ENCODE data around the gene RBM14. TPM values are rescaled to one million over a fixed set of nuclear protein-coding genes. Genes with fewer than 3 reads are reported as not detected.

Gene RBM14
- polyA plus RNA-seq, 1 donor (not counting 4 experiments of a cell fraction or from before 2014, with no cell fraction given) = 16.6 TPM

DNA sequence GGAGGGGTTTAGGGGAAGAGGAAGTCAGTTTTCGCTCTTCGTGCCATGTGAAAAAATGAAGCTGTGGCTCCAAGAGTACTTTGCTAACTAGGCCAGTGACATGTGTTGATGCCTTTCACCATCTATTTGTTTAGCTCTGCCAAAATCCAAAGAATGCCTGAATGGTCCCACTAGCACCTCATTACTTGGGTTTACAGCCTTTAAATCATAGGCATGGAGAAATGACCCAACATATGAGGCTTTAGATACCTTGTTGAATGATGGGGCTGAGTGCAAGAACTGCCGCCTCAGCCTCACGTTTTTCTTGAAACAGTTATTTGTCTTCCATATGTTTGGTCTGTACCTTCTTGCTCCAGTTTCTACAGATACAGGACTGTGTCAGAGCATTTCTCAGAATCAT lies 30.4 kb downstream of the RBM14 start:
- H3K27me3 ChIP-seq (ENCODE audit: control insufficient read depth, extremely low read depth, insufficient read depth, low read length) = no peaks in the 10 kb centered on the region
- no peak overlapping the region for H3K4me3 ChIP-seq (ENCODE audit: control insufficient read depth in 2 of 3, extremely low read depth in 1 of 3, insufficient read depth in 2 of 3, low read depth in 1 of 3, low read length in 3 of 3)
- DNase-seq (ENCODE audit: low read depth, low spot score) (no peak), FAIRE-seq (no peak)
- peaks cover 34 to 49% of the 10 kb centered on the region in 2 experiments for H3K36me3 ChIP-seq (ENCODE audit: control insufficient read depth in 2 of 2, extremely low read depth in 1 of 2, insufficient read depth in 2 of 2, low read length in 2 of 2)
- H3K4me1 ChIP-seq (ENCODE audit: control insufficient read depth, extremely low read depth, insufficient read depth, low read length) = peaks cover 9% of the 10 kb centered on the region
- TF ChIP-seq EZH2 (IDR thresholded peaks at IDR 0.05; ENCODE audit: low read length) (no peak), CTCF (optimal IDR thresholded peaks at IDR 0.05 in 1 of 3, IDR thresholded peaks at IDR 0.05 in 1 of 3, conservative IDR thresholded peaks at IDR 0.05 in 1 of 3; ENCODE audit: extremely low read depth in 1 of 3, insufficient read depth in 2 of 3, low read length in 3 of 3) (no peak)
- peaks cover 41% of the 10 kb centered on the region for H4K20me1 ChIP-seq (ENCODE audit: control insufficient read depth, extremely low read depth, insufficient read depth, low read length)
- H3K79me2 ChIP-seq (ENCODE audit: control insufficient read depth, insufficient read depth, low read length) = peaks cover 82% of the 10 kb centered on the region
- H3K4me2 ChIP-seq (ENCODE audit: control insufficient read depth, extremely low read depth, insufficient read depth, low read depth, low read length) = no peak overlapping the region
- H3K9me3 ChIP-seq (ENCODE audit: control insufficient read depth, low read depth, low read length) = no peaks in the 10 kb centered on the region
- no peak overlapping the region for H3K9ac ChIP-seq (ENCODE audit: control insufficient read depth, extremely low read depth, insufficient read depth, low read length)
- peaks cover 3% of the 10 kb centered on the region for H3K9me1 ChIP-seq (ENCODE audit: control insufficient read depth, extremely low read depth, insufficient read depth, low read length)
- dilution Hi-C loops (cut with MboI; ENCODE audit: extremely low pct_ligation_motif_present, low sequenced_read_pairs) = no loop called here
- no peak overlapping the region for H3K27ac ChIP-seq (ENCODE audit: control insufficient read depth, insufficient read depth, low read length)
- H2AFZ ChIP-seq (ENCODE audit: control insufficient read depth, low read length) = no peak overlapping the region

DNA sequence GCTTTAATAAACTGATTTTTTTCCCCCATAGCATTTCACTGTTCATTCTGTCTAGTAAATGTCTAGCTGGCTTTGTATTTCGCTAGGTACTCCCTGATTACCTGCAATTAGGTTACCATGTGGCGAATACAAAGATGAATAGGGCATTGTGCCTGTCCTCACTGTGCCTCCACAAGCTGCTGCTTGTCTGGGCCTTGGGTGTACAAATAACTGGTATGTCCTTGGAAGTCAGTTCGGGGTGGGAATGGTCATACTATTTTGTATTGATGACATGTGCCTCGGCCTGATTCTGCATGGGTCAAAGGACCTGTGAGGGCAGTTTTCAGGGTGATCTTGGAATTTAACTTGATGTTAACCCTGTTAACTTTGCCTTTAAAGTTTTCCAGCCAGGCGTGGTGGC lies 33.5 kb downstream of the RBM14 start:
- peaks cover 24 to 31% of the 10 kb centered on the region in 2 experiments for H3K36me3 ChIP-seq (ENCODE audit: control insufficient read depth in 2 of 2, extremely low read depth in 1 of 2, insufficient read depth in 2 of 2, low read length in 2 of 2)
- dilution Hi-C loops (cut with MboI; ENCODE audit: extremely low pct_ligation_motif_present, low sequenced_read_pairs) = no loop called here
- DNase-seq (ENCODE audit: low read depth, low spot score) (no peak), FAIRE-seq (no peak)
- H3K79me2 ChIP-seq (ENCODE audit: control insufficient read depth, insufficient read depth, low read length) = peaks cover 60% of the 10 kb centered on the region
- H2AFZ ChIP-seq (ENCODE audit: control insufficient read depth, low read length) = no peak overlapping the region
- H3K27me3 ChIP-seq (ENCODE audit: control insufficient read depth, extremely low read depth, insufficient read depth, low read length) = no peaks in the 10 kb centered on the region
- no peaks in the 10 kb centered on the region for H3K9me1 ChIP-seq (ENCODE audit: control insufficient read depth, extremely low read depth, insufficient read depth, low read length)
- no peaks in the 10 kb centered on the region for H3K9me3 ChIP-seq (ENCODE audit: control insufficient read depth, low read depth, low read length)
- peaks cover 17% of the 10 kb centered on the region for H4K20me1 ChIP-seq (ENCODE audit: control insufficient read depth, extremely low read depth, insufficient read depth, low read length)
- no peak for TF ChIP-seq CTCF (optimal IDR thresholded peaks at IDR 0.05 in 1 of 3, IDR thresholded peaks at IDR 0.05 in 1 of 3, conservative IDR thresholded peaks at IDR 0.05 in 1 of 3; ENCODE audit: extremely low read depth in 1 of 3, insufficient read depth in 2 of 3, low read length in 3 of 3)
- no peak for TF ChIP-seq EZH2 (IDR thresholded peaks at IDR 0.05; ENCODE audit: low read length)
- no peak overlapping the region for H3K27ac ChIP-seq (ENCODE audit: control insufficient read depth, insufficient read depth, low read length)
- H3K4me1 ChIP-seq (ENCODE audit: control insufficient read depth, extremely low read depth, insufficient read depth, low read length) = peaks cover 8% of the 10 kb centered on the region
- no peak overlapping the region for H3K4me2 ChIP-seq (ENCODE audit: control insufficient read depth, extremely low read depth, insufficient read depth, low read depth, low read length)
- no peak overlapping the region for H3K9ac ChIP-seq (ENCODE audit: control insufficient read depth, extremely low read depth, insufficient read depth, low read length)
- no peak overlapping the region for H3K4me3 ChIP-seq (ENCODE audit: control insufficient read depth in 2 of 3, extremely low read depth in 1 of 3, insufficient read depth in 2 of 3, low read depth in 1 of 3, low read length in 3 of 3)

Measured in keratinocyte (primary cell).